ENCODE measurements around the gene AK9. TPM values are rescaled to one million over a fixed set of nuclear protein-coding genes. Genes with fewer than 3 reads are reported as not detected.

AK9 gene
- total RNA-seq, 4 donors from 2014 or later: 8.4 to 15.0 (median 10.6) TPM

Other genes with a start within 250 kb of the AK9 start
- gene MICAL1, start 235.4 kb downstream of the AK9 start, total RNA-seq: 10 to 100 TPM; 20.0 to 27.1 (median 23.5) TPM
- 1 to 10 TPM; 5.3 to 6.4 (median 5.9) TPM for gene ZBTB24, start 208.0 kb downstream of the AK9 start, total RNA-seq
- gene FIG4, start 94 bp upstream of the AK9 start, total RNA-seq: 10 to 100 TPM; 12.3 to 19.9 (median 17.1) TPM